DOHH2 (cell line): ENCODE results near the gene CXCL12.

ENCODE experiments used
- H3F3A ChIP-seq: fragments of 200-600 bp; sonication (generic), shearing (Covaris generic); 2 replicates; pipeline ENCODE4 v1.6.0; 2016; ENCODE audit warnings: antibody characterized with exemption, mild to moderate bottlenecking; ENCODE audit not compliant: control insufficient read depth, insufficient read depth
- H3K27ac ChIP-seq: fragments of 200-600 bp; sonication (generic); 2 replicates; pipeline ENCODE4 v1.5.1; 2014; ENCODE audit warnings: low read depth, mild to moderate bottlenecking, low read length, moderate library complexity
- H3K27me3 ChIP-seq: fragments of 200-600 bp; sonication (generic); 2 replicates; pipeline ENCODE4 v1.6.1; 2014; ENCODE audit warnings: mild to moderate bottlenecking, low read length, mixed read lengths; ENCODE audit not compliant: control insufficient read depth
- H3K36me3 ChIP-seq: fragments of 200-600 bp; sonication (generic); 2 replicates; pipeline ENCODE4 v1.6.1; 2014; ENCODE audit warnings: mild to moderate bottlenecking, low read length, moderate library complexity, mixed read lengths; ENCODE audit not compliant: control insufficient read depth
- H3K4me1 ChIP-seq: fragments of 200-600 bp; sonication (generic); 2 replicates; pipeline ENCODE4 v1.6.1; 2014; ENCODE audit warnings: mild to moderate bottlenecking, low read length, mixed read lengths; ENCODE audit not compliant: control insufficient read depth
- H3K4me2 ChIP-seq: fragments of 200-600 bp; sonication (generic); 2 replicates; pipeline ENCODE4 v1.6.0; 2014; ENCODE audit warnings: mild to moderate bottlenecking, low read length, moderate library complexity
- H3K4me3 ChIP-seq: fragments of 200-600 bp; sonication (generic); 2 replicates; pipeline ENCODE4 v1.5.1; 2014; ENCODE audit warnings: mild to moderate bottlenecking, low read length, mixed read lengths
- H3K79me2 ChIP-seq: fragments of 200-600 bp; sonication (generic); 2 replicates; pipeline ENCODE4 v1.6.1; 2014; ENCODE audit warnings: mild to moderate bottlenecking, low read length, mixed read lengths; ENCODE audit not compliant: control insufficient read depth
- H3K9me2 ChIP-seq: fragments of 200-600 bp; sonication (generic); replicated peaks from 2 replicates; pipeline ENCODE4 v1.6.1; 2014; ENCODE audit warnings: mild to moderate bottlenecking, low read length, mixed read lengths; ENCODE audit not compliant: control insufficient read depth
- H3K9me3 ChIP-seq: fragments of 200-600 bp; sonication (generic); 2 replicates; pipeline ENCODE4 v1.6.1; 2014; ENCODE audit warnings: antibody characterized with exemption, low read length, mixed read lengths; ENCODE audit not compliant: control insufficient read depth, insufficient read depth
- H4K20me1 ChIP-seq: fragments of 200-600 bp; sonication (generic); 2 replicates; pipeline ENCODE4 v1.6.0; 2014; ENCODE audit warnings: low read depth, mild to moderate bottlenecking, antibody characterized with exemption, low read length, moderate library complexity; ENCODE audit not compliant: control insufficient read depth, insufficient read depth
- EZH2phosphoT487 ChIP-seq: fragments of 200-600 bp; sonication (generic); IDR thresholded peaks from 2 replicates; pipeline ENCODE4 v1.6.1; 2017; ENCODE audit warnings: borderline replicate concordance, mild to moderate bottlenecking, antibody characterized with exemption, low read length, moderate library complexity, mixed read lengths
- TF ChIP-seq, protein P1 (sequence below): fragments of 200-600 bp; sonication (generic); IDR thresholded peaks from one replicate; pipeline ENCODE4 v1.5.1; 2014; ENCODE audit warnings: antibody characterized with exemption, mild to moderate bottlenecking, low read depth, low read length; ENCODE audit not compliant: poor library complexity, severe bottlenecking

The CXCL12 gene

GRCh38 chr10:44373341-44373995 is 11.4 kb downstream of the CXCL12 start:
- Histone ChIP-seq H4K20me1 (no peaks in the 10 kb centered on the region), H3K79me2 (no peaks in the 10 kb centered on the region), H3K36me3 (no peaks in the 10 kb centered on the region), H3K9me3 (no peaks in the 10 kb centered on the region), H3K9me2 (no peaks in the 10 kb centered on the region), H3K4me2 (no peak overlapping the region), H3F3A (no peaks in the 10 kb centered on the region), H3K27me3 (no peaks in the 10 kb centered on the region), H3K4me1 (no peaks in the 10 kb centered on the region), H3K4me3 (no peak overlapping the region), H3K27ac (no peak overlapping the region)
- TF ChIP-seq EZH2phosphoT487: no peak
- TF ChIP-seq, protein P1, sequence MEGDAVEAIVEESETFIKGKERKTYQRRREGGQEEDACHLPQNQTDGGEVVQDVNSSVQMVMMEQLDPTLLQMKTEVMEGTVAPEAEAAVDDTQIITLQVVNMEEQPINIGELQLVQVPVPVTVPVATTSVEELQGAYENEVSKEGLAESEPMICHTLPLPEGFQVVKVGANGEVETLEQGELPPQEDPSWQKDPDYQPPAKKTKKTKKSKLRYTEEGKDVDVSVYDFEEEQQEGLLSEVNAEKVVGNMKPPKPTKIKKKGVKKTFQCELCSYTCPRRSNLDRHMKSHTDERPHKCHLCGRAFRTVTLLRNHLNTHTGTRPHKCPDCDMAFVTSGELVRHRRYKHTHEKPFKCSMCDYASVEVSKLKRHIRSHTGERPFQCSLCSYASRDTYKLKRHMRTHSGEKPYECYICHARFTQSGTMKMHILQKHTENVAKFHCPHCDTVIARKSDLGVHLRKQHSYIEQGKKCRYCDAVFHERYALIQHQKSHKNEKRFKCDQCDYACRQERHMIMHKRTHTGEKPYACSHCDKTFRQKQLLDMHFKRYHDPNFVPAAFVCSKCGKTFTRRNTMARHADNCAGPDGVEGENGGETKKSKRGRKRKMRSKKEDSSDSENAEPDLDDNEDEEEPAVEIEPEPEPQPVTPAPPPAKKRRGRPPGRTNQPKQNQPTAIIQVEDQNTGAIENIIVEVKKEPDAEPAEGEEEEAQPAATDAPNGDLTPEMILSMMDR: no peak

DNA sequence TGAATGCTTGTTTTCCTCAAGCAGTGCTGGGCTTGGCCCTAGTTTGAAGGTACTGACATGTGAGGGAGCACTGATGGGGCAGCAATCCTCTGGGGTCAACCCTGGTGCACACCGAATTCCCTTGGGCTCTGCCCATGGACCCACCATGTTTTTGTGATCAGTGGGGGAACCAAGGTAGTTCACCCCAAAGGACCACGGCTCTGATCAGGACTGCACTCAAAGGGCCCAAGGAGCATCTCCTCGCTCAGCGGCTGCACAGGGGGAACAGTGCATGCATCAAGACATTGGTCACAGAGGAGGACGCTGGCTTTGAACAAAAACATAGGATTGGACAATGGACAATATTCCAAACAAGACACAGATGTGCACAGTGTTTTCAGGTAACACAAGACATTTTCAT is 12.7 kb downstream of the CXCL12 start:
- Histone ChIP-seq H3K4me2 (no peak overlapping the region), H4K20me1 (no peaks in the 10 kb centered on the region), H3K9me2 (no peaks in the 10 kb centered on the region), H3K4me3 (no peak overlapping the region), H3F3A (no peaks in the 10 kb centered on the region), H3K79me2 (no peaks in the 10 kb centered on the region), H3K27me3 (no peaks in the 10 kb centered on the region), H3K4me1 (no peaks in the 10 kb centered on the region), H3K9me3 (no peaks in the 10 kb centered on the region), H3K27ac (no peak overlapping the region), H3K36me3 (no peaks in the 10 kb centered on the region)
- TF ChIP-seq EZH2phosphoT487: no peak
- TF ChIP-seq, protein P1: no peak

- no peaks in the 10 kb centered on the region for H3K4me1 ChIP-seq
- H3K9me2 ChIP-seq: no peaks in the 10 kb centered on the region
- no peaks in the 10 kb centered on the region for H3F3A ChIP-seq
- no peaks in the 10 kb centered on the region for H3K79me2 ChIP-seq
- H3K27ac ChIP-seq: no peak overlapping the region
- no peaks in the 10 kb centered on the region for H4K20me1 ChIP-seq
- H3K4me3 ChIP-seq: no peak overlapping the region
- TF ChIP-seq, protein P1: no peak
- no peak for TF ChIP-seq EZH2phosphoT487
- no peaks in the 10 kb centered on the region for H3K27me3 ChIP-seq
- no peaks in the 10 kb centered on the region for H3K36me3 ChIP-seq
- H3K9me3 ChIP-seq: no peaks in the 10 kb centered on the region
- no peak overlapping the region for H3K4me2 ChIP-seq
These were observed 14.1 kb downstream of the CXCL12 start for GRCh38 chr10:44370731-44371248.
